ENCODE results near the gene NFKBIB.

The NFKBIB gene

DNA sequence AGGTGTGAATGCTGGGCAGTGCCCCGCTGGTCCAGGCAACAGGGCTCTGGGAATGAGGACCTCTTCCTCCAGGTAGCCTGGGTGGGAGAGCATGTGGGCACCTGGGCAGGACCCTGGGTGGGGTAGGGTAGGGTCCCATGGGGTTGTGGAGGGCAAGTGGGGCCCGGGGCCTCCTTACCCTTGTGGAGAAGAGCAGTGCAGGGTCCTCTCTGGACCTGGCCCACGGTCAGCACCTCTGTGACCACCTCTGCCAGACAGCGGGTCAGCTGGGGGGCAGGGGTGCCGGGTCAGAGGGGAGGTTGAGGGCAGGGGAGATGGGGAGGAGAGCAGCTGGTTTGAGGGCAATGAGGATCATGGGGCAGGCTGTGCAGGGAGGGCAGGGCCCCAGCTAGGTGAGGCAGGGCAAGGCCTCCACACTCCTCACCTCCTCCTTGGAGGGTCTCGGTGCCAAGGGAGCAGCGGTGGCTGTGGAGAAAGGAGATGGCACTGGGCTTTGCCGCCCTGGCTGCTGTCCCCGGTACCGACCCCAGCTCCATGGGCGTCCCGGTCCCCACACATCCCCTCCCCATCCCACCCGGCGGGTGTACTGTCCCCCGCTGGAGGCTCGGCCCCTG lies 11.7 kb downstream of the NFKBIB start:
- no peaks in the 10 kb centered on the region for H3K27me3 ChIP-seq (ENCODE audit: control insufficient read depth, insufficient read depth, low read length)
- H3K4me1 ChIP-seq (ENCODE audit: control insufficient read depth, insufficient read depth, low read length): no peaks in the 10 kb centered on the region
- peaks cover 9% of the 10 kb centered on the region for H3K36me3 ChIP-seq (ENCODE audit: control insufficient read depth, insufficient read depth, low read length)
- no peaks in the 10 kb centered on the region for H3K9me3 ChIP-seq (ENCODE audit: control insufficient read depth, insufficient read depth, low read length)
- H3K9ac ChIP-seq (ENCODE audit: low read depth, low read length): no peak overlapping the region
- no peak overlapping the region for H3K4me3 ChIP-seq (ENCODE audit: low read depth, low read length)

DNA sequence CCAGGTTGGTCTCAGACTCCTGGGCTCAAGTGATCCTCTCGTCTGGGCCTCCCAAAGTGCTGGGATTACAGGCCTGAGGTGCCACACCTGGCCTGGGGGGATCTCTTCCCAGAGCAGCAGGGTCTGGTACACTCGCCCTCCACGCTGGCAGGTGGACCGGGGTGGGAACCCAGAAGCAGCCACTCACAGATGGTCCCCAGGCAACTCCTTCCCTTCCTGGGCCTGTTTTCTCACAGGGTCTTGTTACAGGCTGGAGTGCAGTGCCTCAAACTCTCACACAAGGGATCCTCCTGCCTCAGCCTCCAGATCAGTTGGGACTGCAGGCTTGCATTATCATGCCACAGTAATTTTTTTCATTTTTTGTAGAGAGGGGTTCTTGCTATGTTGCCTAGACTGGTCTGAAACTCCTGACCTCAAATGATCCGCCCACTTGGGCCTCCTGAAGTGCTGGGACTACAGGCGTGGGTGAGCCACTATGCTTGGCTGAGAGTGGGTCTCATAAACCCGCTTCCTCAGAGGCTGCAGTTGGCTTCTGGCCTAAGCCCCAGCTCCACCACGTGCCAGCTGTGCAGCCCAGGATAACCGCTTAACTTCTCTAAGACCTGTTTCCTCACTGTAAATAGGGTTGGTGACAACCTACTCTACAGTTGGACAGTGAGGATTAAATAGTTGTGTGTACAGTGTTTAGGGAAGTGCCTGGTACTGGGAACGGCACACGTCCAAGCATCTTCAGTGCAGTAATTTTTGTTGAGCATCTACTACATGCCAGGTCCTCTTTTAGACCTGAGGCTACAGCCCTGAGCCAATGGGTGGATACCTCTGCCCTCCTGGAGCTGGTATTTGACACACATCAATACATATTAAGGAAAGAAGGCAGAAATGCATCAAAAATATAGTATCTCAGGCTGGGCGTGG lies 13.1 kb downstream of the NFKBIB start:
- Histone ChIP-seq H3K4me1 (ENCODE audit: control insufficient read depth, insufficient read depth, low read length) (no peaks in the 10 kb centered on the region), H3K36me3 (ENCODE audit: control insufficient read depth, insufficient read depth, low read length) (no peaks in the 10 kb centered on the region)

GRCh38 chr19:38913958-38914357 lies 14.2 kb downstream of the NFKBIB start:
- Histone ChIP-seq H3K4me3 (ENCODE audit: low read depth, low read length) (no peak overlapping the region), H3K9ac (ENCODE audit: low read depth, low read length) (no peak overlapping the region), H3K4me1 (ENCODE audit: control insufficient read depth, insufficient read depth, low read length) (no peaks in the 10 kb centered on the region), H3K36me3 (ENCODE audit: control insufficient read depth, insufficient read depth, low read length) (no peaks in the 10 kb centered on the region), H3K27me3 (ENCODE audit: control insufficient read depth, insufficient read depth, low read length) (no peaks in the 10 kb centered on the region), H3K9me3 (ENCODE audit: control insufficient read depth, insufficient read depth, low read length) (no peaks in the 10 kb centered on the region)

More for the DNA sequence above, 13.1 kb downstream of the NFKBIB start:
- Histone ChIP-seq H3K4me3 (ENCODE audit: low read depth, low read length) (no peak overlapping the region), H3K9me3 (ENCODE audit: control insufficient read depth, insufficient read depth, low read length) (no peaks in the 10 kb centered on the region), H3K9ac (ENCODE audit: low read depth, low read length) (no peak overlapping the region), H3K27me3 (ENCODE audit: control insufficient read depth, insufficient read depth, low read length) (no peaks in the 10 kb centered on the region)

- Histone ChIP-seq H3K27me3 (ENCODE audit: control insufficient read depth, insufficient read depth, low read length) (no peaks in the 10 kb centered on the region), H3K36me3 (ENCODE audit: control insufficient read depth, insufficient read depth, low read length) (peaks cover 6% of the 10 kb centered on the region), H3K9ac (ENCODE audit: low read depth, low read length) (no peak overlapping the region), H3K9me3 (ENCODE audit: control insufficient read depth, insufficient read depth, low read length) (no peaks in the 10 kb centered on the region), H3K4me3 (ENCODE audit: low read depth, low read length) (no peak overlapping the region), H3K4me1 (ENCODE audit: control insufficient read depth, insufficient read depth, low read length) (no peaks in the 10 kb centered on the region)
These were observed 15.9 kb downstream of the NFKBIB start for GRCh38 chr19:38915329-38916321.

- no peak overlapping the region for H3K4me3 ChIP-seq (ENCODE audit: low read depth, low read length)
- H3K9me3 ChIP-seq (ENCODE audit: control insufficient read depth, insufficient read depth, low read length): no peaks in the 10 kb centered on the region
- no peaks in the 10 kb centered on the region for H3K27me3 ChIP-seq (ENCODE audit: control insufficient read depth, insufficient read depth, low read length)
- H3K36me3 ChIP-seq (ENCODE audit: control insufficient read depth, insufficient read depth, low read length): peaks cover 10% of the 10 kb centered on the region
- no peaks in the 10 kb centered on the region for H3K4me1 ChIP-seq (ENCODE audit: control insufficient read depth, insufficient read depth, low read length)
- H3K9ac ChIP-seq (ENCODE audit: low read depth, low read length): no peak overlapping the region
These were observed 17.7 kb downstream of the NFKBIB start for GRCh38 chr19:38917516-38917915.

GRCh38 chr19:38917921-38918491 lies 18.2 kb downstream of the NFKBIB start:
- Histone ChIP-seq H3K4me1 (ENCODE audit: control insufficient read depth, insufficient read depth, low read length) (no peaks in the 10 kb centered on the region), H3K27me3 (ENCODE audit: control insufficient read depth, insufficient read depth, low read length) (no peaks in the 10 kb centered on the region), H3K36me3 (ENCODE audit: control insufficient read depth, insufficient read depth, low read length) (peaks cover 12% of the 10 kb centered on the region), H3K9me3 (ENCODE audit: control insufficient read depth, insufficient read depth, low read length) (no peaks in the 10 kb centered on the region), H3K9ac (ENCODE audit: low read depth, low read length) (no peak overlapping the region), H3K4me3 (ENCODE audit: low read depth, low read length) (no peak overlapping the region)

GRCh38 chr19:38918526-38918925 lies 18.8 kb downstream of the NFKBIB start:
- H3K36me3 ChIP-seq (ENCODE audit: control insufficient read depth, insufficient read depth, low read length): peaks cover 12% of the 10 kb centered on the region
- no peaks in the 10 kb centered on the region for H3K4me1 ChIP-seq (ENCODE audit: control insufficient read depth, insufficient read depth, low read length)
- no peak overlapping the region for H3K9ac ChIP-seq (ENCODE audit: low read depth, low read length)
- H3K27me3 ChIP-seq (ENCODE audit: control insufficient read depth, insufficient read depth, low read length): no peaks in the 10 kb centered on the region
- H3K4me3 ChIP-seq (ENCODE audit: low read depth, low read length): no peak overlapping the region
- H3K9me3 ChIP-seq (ENCODE audit: control insufficient read depth, insufficient read depth, low read length): no peaks in the 10 kb centered on the region

DNA sequence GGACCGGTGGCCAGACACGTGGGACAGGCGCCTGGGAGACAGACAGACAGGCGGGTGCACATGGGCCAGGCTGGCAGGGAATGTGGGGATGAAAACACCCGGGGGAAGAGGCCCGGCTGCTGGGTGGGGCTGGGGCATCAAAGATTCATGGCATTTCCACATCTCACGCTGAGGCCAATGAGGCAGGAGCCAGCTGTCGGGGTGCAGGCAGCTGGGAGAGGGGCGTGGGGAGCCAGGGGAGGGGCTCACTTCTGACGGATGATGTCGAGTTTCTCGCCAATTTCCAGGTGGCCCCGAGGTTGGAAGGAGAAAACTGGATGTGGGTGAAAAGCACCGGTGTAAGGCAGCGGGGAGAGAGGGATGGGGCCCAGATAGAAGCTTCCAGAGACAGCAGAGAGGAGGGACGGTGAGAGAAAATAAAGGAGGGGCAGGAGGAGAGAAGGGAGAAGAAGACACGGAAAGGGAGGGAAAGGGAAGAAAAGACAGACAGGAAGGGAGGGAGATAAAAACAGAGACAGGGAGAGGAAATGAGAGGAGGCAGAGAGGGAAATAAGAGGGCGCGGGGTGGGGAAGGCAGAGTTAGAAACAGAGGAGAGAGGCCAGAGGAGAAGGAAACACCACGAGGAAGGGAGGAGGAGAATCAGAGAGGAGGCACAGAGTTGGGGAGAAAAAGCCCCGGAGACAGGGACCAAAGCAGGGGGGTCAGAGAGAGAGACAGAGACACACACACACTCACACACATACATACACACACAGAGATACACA lies 20.2 kb downstream of the NFKBIB start:
- no peaks in the 10 kb centered on the region for H3K9me3 ChIP-seq (ENCODE audit: control insufficient read depth, insufficient read depth, low read length)
- no peak overlapping the region for H3K4me3 ChIP-seq (ENCODE audit: low read depth, low read length)
- peaks cover 22% of the 10 kb centered on the region for H3K36me3 ChIP-seq (ENCODE audit: control insufficient read depth, insufficient read depth, low read length)
- no peaks in the 10 kb centered on the region for H3K27me3 ChIP-seq (ENCODE audit: control insufficient read depth, insufficient read depth, low read length)
- H3K4me1 ChIP-seq (ENCODE audit: control insufficient read depth, insufficient read depth, low read length): no peaks in the 10 kb centered on the region
- H3K9ac ChIP-seq (ENCODE audit: low read depth, low read length): no peak overlapping the region

GRCh38 chr19:38920602-38921419 lies 21.0 kb downstream of the NFKBIB start:
- H3K4me3 ChIP-seq (ENCODE audit: low read depth, low read length): no peak overlapping the region
- no peak overlapping the region for H3K9ac ChIP-seq (ENCODE audit: low read depth, low read length)
- H3K36me3 ChIP-seq (ENCODE audit: control insufficient read depth, insufficient read depth, low read length): peaks cover 27% of the 10 kb centered on the region
- H3K9me3 ChIP-seq (ENCODE audit: control insufficient read depth, insufficient read depth, low read length): no peaks in the 10 kb centered on the region
- H3K27me3 ChIP-seq (ENCODE audit: control insufficient read depth, insufficient read depth, low read length): no peaks in the 10 kb centered on the region
- H3K4me1 ChIP-seq (ENCODE audit: control insufficient read depth, insufficient read depth, low read length): no peaks in the 10 kb centered on the region

Data from iPS-15b (cell line).